ENCODE results near the gene AGAP1.

AGAP1 gene

DNA sequence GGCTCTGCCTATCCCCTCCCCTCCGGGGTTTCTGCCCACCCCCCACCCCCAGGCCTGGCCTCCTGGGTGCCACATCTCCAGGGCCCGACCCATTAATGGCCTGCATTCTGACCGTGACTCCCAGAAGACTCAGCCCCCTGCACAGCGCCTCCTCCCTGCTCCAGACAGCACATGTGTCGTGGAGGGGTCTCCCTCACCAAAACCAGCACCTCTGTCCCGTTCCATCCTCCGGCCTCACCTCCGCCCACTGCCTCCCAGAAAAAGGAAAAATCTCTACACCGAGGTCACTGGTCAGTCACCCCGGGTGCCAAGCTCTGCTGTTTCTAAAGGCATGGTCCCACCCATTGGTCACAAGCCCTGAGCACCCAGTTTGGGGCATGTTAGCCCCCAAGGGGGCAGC lies 609.1 kb downstream of the AGAP1 start:
- in situ Hi-C loops (cut with MboI; ENCODE audit: low sequenced_read_pairs): no loop called here

DNA sequence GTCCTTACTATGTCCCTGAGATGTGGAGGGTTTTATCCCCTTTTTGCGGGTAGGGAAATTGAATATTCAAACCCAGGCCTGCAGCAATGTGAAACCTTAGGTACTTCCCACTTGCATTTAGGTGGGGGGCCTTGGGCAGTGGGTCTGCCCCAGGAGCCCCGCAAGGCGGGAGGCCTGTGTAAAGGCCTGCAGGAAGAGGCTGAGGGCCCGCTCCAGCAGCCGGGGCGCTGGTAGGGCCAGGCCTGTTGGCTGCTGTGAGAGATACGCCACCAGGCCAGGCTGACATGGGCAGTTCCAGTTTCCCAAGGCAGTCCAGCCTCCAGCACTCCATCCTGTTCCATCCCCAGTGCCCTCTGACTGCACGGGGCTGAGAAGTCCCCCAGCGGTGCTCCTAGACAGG lies 610.1 kb downstream of the AGAP1 start:
- in situ Hi-C loops (cut with MboI; ENCODE audit: low sequenced_read_pairs): no loop called here

DNA sequence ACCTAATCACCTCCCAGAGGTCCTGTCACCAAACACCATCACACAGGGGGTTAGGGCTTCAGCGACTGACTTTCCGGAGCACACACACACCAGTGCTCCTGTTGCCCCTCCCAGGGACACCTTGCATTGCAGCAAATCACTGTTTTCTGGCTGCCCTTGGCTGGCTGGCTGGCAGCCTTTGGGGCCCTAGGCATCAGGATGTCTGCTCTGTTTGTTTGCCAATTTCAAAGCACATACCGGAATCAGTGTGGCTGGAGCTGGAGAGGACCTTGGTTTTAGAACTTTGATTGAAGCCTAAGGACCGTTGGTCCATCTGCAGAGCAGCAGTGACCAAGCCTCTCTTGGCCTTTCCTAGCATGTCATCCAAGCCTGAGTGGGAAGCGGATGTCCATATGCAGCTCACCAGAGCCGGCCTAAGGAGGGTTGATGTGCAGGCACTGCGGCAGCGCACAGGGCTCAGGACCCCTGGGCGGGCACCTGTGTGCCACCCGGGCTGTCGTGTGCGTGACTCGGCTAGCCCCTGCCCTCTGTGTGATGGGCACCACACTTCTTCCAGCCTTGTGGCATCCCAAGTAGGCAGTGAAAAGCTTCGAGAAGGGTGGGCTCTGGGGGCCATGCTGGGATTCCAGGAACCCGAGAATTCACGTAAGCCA lies 612.2 kb downstream of the AGAP1 start:
- in situ Hi-C loops (cut with MboI; ENCODE audit: low sequenced_read_pairs): no loop called here

DNA sequence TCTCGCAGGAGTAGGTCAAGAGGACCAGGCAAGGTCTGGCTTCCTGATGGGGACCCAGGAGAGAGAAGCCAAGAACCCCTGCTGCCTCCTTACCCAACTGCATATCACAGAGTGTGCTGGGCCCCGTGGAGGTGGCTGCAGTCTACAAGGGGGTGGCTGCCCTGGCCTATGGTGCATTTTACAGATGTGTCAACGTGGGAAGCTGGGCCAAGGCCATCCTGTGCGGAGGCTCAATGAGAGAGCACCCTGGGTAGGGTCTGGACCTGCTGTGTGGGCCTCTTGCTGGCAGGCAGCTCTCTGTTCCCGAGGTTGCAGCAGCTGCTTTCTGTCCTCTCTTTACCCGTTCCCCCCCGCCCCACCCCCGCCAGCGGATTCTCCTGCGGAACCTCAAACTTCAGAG lies 612.9 kb downstream of the AGAP1 start:
- in situ Hi-C loops (cut with MboI; ENCODE audit: low sequenced_read_pairs): no loop called here

DNA sequence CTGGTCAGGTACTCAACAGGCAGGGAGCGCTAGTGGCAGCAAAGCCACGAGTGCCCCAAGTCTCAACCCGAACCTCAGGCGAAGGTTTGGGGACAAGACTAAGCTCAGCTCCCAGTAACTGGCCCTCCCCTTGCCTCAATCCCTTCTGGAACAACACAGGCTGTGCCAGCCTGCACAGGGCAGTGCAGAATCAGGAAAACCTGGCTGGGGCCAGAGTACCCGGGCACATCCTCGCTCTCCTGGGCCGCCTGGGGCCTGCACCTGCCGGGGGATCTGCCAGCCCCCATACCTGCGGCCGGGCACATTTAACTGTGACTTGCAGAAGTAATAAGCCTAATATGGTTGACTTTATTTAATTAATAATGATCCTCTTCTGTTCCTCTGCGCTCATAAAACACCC lies 613.7 kb downstream of the AGAP1 start:
- in situ Hi-C loops (cut with MboI; ENCODE audit: low sequenced_read_pairs): no loop called here

DNA sequence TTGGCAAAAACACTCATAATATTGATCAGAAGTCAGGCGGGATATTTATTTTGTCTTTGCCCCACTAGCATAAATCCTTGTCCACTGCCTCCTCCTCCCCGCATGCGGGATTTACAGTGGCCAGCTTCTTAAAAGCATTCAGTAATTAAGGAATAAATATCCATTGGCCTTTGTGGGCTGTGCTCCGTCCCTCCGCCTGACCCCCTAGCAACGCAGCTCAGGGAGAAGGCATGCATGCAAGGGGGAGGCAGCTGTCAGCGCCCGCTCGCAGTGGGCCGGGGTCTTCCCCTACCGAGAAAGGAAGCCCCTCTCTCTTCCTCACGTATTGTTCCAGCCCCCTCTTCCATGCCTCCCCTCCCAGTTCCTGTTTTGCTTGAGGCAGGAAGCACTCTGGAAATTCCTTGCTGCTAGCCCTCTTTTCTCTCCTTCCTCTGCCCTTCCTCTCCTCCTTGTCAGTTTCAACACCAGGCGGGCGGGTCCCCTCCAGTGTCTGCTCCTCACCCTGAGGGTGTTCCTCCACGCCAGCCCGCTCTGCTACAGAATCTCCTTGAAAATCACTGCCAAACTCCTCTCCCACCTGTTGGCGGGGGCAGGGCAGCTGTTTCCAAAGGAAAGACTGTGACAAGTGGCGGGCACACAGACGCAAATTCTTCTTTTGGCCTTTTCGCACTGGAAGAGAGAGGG lies 614.2 kb downstream of the AGAP1 start:
- in situ Hi-C loops (cut with MboI; ENCODE audit: low sequenced_read_pairs): no loop called here

DNA sequence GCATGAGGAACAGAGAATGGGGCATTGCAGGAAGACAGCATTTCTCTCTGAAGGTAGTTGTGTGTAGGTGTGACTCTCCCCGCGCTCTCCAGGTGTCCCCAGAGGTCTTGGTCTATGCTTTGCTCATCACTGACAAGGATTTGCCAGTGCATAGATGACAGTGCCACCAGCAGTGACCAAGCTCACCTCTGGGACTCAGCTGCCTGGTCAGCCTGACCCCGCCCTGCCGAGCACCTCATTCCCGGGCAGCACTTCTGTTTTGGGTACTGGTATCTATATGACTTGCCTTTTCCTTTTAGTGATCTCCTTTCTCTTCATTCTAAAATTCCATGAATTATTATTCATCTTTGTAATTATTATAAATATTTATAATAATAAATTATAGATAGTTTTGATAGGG lies 615.2 kb downstream of the AGAP1 start:
- in situ Hi-C loops (cut with MboI; ENCODE audit: low sequenced_read_pairs): no loop called here

DNA sequence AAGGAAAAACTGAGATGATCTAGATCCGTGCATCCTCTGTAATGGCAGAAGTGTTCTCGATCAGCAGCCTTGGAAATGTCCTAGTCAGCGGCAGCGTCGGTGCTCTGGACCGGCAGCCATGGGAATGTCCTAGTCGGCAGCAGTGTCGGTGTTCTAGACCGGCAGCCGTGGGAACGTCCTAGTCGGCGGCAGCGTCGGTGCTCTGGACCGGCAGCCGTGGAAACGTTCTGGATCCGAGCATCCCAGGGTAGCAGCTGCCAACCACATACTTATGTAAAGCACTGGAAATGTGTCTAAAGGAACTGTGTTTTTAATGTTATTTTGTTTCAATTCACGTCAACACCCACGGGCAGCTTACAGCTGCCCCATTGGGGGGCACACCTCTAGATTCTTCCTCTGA lies 615.6 kb downstream of the AGAP1 start:
- in situ Hi-C loops (cut with MboI; ENCODE audit: low sequenced_read_pairs): no loop called here

DNA sequence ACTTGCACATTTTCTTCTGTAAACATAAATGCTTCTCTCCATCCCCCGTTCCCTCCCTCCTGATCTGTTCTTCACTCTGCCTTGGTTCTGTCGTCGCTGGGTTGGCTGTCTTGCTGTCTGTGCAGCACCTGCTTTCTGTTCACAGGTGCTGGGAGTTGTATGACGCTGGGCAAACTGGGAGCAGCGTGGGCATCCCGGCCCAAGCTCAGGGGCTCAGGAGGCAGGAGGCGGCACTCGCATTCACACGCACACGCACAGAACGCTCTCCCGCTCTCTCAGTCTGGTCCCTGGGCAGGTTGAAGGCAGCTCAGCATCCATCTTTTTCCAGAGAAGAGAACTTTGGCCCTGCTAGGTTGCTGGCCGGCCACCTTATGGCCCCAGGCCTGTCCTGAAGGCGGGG lies 618.6 kb downstream of the AGAP1 start:
- in situ Hi-C loops (cut with MboI; ENCODE audit: low sequenced_read_pairs): no loop called here

DNA sequence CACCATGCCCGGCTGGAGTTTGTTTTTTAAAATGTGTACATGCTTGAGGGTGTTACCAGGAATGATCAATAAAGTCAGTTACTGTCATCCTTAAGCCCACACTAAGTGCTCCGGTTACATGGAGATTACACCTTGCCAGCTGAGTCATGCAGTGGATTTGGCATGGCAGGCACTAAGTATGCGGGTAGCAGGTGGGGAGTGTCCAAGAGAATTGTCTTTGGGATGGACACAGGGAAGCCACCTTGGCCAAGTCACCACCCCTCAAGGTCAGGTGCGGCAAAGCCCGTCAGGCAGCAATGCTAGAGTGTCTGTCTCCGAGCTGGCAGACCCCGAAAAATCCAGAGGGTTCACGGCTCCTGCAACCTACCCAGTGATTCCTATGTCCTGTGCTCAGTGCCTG lies 619.6 kb downstream of the AGAP1 start:
- in situ Hi-C loops (cut with MboI; ENCODE audit: low sequenced_read_pairs): no loop called here

DNA sequence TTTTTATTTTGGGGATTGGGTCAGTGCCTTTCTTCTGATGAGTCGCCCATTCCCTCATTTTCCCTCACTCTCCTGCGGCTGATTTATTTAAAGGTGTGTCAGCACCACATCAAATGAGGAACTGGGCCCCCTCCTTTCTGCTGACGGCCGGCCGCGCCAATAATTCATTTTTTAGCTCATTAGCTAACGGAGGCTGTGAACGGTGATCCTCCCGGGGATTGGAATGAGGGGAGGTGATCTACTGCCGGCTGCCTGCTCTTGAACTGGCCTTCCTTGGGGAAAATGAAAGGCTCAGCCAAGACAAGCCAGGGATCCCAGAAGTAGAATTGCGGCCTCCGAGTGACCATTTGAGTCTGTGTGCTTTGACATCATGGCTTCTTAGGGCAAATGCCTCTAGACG lies 620.1 kb downstream of the AGAP1 start:
- in situ Hi-C loops (cut with MboI; ENCODE audit: low sequenced_read_pairs): no loop called here

DNA sequence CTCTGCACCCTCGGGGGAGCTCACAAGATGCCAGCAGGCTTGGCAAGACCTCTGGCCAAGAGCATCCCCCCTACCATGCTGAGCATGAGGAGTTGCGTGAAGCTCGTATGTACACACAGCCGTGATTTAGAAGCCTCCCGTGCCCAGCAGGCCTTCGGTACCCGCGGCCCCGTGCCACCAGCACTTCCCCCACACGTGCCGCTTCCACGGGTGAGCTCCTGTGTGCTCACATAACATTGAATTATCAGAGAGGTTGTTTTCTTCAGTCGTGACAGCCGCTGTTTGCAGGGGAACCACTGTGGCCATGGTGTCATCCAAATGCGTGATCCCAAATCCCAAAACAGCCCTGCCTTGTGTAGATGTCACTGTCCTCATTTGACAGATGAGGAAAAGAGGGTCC lies 621.1 kb downstream of the AGAP1 start:
- in situ Hi-C loops (cut with MboI; ENCODE audit: low sequenced_read_pairs): no loop called here

DNA sequence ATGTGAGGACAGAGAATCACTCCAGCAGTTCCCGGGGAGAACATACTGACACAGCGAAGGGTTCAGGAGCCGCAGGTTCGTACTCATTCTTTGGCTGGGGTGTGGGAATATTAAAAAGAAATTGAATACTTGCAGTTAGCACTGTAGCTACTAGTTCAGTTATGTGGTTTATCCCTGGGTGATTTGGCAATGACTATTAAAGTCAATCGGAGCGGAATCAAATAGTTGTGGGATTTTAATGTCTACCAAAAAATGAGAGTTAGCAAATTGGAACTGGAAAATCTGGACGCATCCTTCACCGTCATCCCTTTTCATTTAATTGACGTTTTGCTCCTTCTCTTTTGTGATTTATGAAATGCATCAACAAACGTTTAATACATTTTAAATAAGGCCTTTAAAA lies 623.6 kb downstream of the AGAP1 start:
- in situ Hi-C loops (cut with MboI; ENCODE audit: low sequenced_read_pairs): no loop called here

DNA sequence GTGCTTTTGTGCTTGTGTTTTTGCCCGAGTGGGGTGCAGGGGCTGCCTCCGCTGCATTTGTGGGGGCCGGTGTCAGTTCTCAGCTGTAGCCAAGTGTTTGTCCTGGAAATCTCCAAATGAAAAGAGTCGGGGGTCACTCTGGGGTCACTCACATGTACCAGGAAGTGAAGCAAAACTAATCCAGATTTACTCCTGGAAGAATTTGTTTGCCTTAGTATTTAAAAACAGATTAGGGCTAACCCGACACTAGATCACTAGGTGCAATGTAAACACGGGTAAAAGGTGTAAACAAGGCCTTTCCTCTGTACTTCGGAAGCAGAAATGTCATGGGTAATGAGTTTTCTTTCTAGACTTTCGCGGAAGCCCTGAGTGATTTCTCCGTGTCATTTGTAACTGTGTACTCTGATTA lies 624.0 kb downstream of the AGAP1 start:
- in situ Hi-C loops (cut with MboI; ENCODE audit: low sequenced_read_pairs): no loop called here

DNA sequence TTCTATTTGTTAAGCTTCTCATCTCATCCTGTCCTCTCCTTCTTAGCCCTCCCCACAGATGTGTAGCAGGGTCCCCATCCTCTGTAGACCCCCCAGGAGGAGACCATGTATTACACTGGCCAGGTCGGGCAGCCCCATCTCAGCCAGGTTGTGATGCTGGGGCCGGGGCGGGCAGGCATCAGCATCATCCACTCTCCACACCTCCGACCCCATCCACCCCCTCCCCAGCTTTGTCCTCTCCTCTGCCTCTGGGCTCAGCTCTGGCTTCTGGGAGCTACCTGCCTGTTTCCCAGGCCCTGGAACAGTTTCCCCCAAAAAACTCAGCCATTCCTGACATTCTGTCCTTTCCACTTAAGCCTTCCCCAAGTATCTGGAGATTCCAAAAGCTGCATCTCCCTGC lies 625.2 kb downstream of the AGAP1 start:
- in situ Hi-C loops (cut with MboI; ENCODE audit: low sequenced_read_pairs): no loop called here

DNA sequence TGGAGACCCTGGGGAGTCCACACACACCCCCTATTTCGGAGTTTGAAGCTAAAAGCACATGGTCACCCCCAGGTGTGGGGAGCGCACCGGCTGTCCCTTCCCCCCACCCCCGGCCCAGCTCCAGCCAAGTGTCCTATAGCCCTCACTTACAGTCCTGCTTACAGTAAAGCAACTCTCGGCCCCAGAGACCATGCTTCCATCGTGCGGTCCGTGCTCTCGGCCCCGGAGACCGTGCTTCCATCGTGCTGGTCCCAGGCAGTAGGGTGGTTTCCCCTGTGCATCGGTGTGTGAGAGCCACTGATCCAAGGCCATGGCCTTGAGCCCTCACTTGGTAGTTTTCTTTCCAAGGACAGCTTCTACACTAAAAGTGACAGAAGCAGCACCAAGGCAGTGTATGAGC lies 625.6 kb downstream of the AGAP1 start:
- in situ Hi-C loops (cut with MboI; ENCODE audit: low sequenced_read_pairs): no loop called here

DNA sequence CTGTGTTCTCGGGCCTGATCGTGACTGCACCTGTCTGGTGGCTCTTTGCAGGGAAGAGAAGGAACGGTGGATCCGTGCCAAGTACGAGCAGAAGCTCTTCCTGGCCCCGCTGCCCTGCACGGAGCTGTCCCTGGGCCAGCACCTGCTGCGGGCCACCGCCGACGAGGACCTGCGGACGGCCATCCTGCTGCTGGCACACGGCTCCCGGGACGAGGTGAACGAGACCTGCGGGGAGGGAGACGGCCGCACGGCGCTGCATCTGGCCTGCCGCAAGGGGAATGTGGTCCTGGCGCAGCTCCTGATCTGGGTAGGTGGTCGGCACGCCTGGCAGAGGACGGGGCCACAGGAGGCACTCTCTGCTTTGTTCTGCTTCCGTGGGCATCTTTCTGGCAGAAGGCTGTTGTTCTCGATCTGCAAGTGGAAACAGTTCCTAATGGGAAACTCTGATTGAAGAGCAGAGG lies 626.3 kb downstream of the AGAP1 start:
- in situ Hi-C loops (cut with MboI; ENCODE audit: low sequenced_read_pairs): no loop called here

DNA sequence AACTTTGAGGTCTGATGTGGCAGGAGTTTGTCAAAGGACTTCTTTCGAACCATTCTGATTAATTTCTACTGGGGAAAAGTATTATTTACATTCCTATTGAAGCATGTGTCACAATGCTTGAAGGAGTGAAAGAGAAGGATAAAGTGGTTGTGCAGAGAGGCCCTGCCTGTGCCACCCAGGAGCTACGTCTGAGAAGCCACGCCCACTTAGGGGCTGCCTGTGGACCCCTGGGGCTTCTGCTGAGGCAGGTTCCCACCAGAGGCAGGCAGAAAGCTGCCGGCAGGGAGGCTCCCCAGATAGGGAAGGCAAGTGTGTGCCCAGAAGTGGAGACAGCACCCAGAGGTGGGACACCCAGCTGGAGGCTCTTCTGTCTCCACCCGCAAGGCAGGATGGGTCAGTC lies 627.0 kb downstream of the AGAP1 start:
- in situ Hi-C loops (cut with MboI; ENCODE audit: low sequenced_read_pairs): no loop called here

DNA sequence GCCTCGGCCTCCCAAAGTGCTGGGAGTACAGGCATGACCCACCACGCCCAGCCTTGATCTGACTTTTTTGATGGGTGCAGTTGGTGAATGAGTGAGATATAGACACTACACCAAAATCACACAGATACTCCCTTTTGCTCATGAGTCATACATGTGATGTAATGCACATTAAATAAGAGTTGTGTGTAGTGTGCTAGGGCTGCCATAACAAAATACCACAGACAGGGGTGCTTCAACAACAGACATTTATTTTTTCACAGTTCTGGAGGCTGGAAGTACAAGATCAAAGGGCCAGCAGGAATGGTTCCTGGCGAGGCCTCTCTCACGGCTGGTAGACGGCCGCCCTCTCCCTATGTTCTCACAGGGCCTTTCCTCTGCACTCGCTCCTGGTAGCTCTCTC lies 627.7 kb downstream of the AGAP1 start:
- in situ Hi-C loops (cut with MboI; ENCODE audit: low sequenced_read_pairs): no loop called here

DNA sequence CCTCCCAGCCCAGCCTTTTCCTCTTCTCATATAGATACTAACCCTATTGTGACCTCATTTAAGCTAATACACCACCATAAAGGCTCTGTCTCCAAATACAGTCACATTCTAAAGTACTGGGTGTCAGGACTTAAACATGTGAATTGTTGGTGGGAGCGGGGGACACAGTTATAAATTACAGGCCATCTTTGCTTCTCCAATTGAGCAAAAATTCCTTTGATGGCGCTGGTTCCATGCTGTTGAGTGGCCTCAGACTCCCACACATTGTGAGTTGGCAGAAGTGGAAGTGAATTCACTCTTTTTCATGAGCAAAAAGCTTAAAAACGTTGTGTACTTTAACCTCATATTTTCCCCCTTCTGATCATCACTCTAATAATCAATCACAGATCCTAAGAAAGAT lies 628.4 kb downstream of the AGAP1 start:
- in situ Hi-C loops (cut with MboI; ENCODE audit: low sequenced_read_pairs): no loop called here

DNA sequence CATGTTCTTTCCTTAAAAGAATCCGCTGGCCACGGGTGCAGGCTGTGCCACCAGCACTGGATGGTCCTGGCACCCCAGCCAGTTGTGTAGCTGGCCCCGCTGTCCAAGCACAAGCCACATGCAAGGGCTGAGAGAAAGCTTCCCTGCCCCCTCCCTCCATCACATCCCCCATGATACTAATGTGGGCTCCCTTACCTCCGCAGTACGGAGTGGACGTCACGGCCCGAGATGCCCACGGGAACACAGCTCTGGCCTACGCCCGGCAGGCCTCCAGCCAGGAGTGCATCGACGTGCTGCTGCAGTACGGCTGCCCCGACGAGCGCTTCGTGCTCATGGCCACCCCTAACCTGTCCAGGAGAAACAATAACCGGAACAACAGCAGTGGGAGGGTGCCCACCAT lies 629.9 kb downstream of the AGAP1 start:
- in situ Hi-C loops (cut with MboI; ENCODE audit: low sequenced_read_pairs): no loop called here

DNA sequence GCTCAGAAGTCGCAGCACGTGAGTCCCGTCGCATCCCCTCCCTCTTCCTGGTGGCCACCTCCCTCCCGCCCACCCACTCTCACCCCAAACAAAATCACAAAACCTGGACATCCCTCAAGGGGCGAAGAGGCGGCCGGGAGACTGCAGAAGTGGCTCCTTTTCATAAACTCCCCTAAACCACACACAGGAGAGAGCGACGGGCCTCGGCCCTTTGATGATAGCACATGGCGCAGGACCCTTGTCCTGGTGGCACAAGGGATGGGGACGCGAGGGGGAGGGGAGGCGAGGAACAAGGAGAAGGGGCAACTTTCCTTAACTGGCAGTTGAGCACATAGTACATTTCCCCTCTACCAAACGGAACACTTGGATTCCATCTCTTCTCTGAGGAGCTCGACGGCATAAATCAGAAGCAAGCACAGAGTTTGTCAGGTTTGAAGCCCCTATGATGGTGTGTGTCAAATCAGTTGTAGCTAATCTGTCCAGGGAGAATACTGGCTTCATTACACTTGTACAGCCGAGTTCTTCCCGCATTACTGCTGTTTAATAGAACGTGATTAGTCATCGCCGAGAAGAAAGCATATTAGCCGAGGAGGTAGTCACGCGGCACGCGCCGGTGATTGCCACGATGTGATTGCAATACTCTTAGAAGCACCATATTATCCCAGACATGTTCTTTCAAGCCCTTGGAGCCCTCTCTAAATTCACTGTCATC lies 630.5 kb downstream of the AGAP1 start:
- in situ Hi-C loops (cut with MboI; ENCODE audit: low sequenced_read_pairs): no loop called here

Measured in hTERT RPE-1 (cell line).